HepG2 (cell line): ENCODE data around the gene JPH4. TPM values are rescaled to one million over a fixed set of nuclear protein-coding genes. Genes with fewer than 3 reads are reported as not detected.

Experiments
- CBX1 ChIP-seq: IDR thresholded peaks from one replicate; pipeline ENCODE4 v1.6.1; 2016; ENCODE audit warnings: antibody characterized with exemption, low read depth
- CC2D1A ChIP-seq: sonication (generic); formaldehyde crosslinking; IDR thresholded peaks from 2 replicates; pipeline ENCODE4 v1.8.1; 2023; ENCODE audit warnings: mild to moderate bottlenecking, missing genetic modification reagents
- ELF1 ChIP-seq: sonication (generic); formaldehyde crosslinking; IDR thresholded peaks from 2 replicates; pipeline ENCODE4 v1.4.0; 2020; ENCODE audit warnings: missing genetic modification reagents
- FOXK2 ChIP-seq: fragments of 450-650 bp; IDR thresholded peaks from 2 replicates; pipeline ENCODE4 v1.6.1; 2016
- HNRNPLL ChIP-seq: fragments of 200-400 bp; formaldehyde crosslinking; IDR thresholded peaks from 2 replicates; pipeline ENCODE4 v1.6.1; 2017; ENCODE audit warnings: mild to moderate bottlenecking, low read depth, low read length; ENCODE audit not compliant: poor library complexity, severe bottlenecking
- JUNB ChIP-seq: sonication (generic); formaldehyde crosslinking; IDR thresholded peaks from 2 replicates; pipeline ENCODE4 v1.8.0; 2022; ENCODE audit warnings: missing genetic modification reagents, mild to moderate bottlenecking, borderline replicate concordance
- MTF1 ChIP-seq: sonication (generic); formaldehyde crosslinking; IDR thresholded peaks from 2 replicates; pipeline ENCODE4 v1.5.0; 2020; ENCODE audit warnings: missing genetic modification reagents
- MYC ChIP-seq: sonication (generic); formaldehyde crosslinking; IDR thresholded peaks from 2 replicates; pipeline ENCODE4 v1.9.0; 2021; ENCODE audit warnings: missing genetic modification reagents, borderline replicate concordance
- NFE2L1 ChIP-seq: sonication (generic); formaldehyde crosslinking; IDR thresholded peaks from 2 replicates; pipeline ENCODE4 v1.4.0; 2020; ENCODE audit warnings: missing genetic modification reagents, mild to moderate bottlenecking, borderline replicate concordance
- NRL ChIP-seq: sonication (generic); formaldehyde crosslinking; IDR thresholded peaks from 2 replicates; pipeline ENCODE4 v1.5.0; 2020; ENCODE audit warnings: missing genetic modification reagents, mild to moderate bottlenecking, moderate library complexity, borderline replicate concordance
- PLSCR1 ChIP-seq: sonication (generic); formaldehyde crosslinking; IDR thresholded peaks from 2 replicates; pipeline ENCODE4 v1.5.0; 2020; ENCODE audit warnings: missing genetic modification reagents, mild to moderate bottlenecking, borderline replicate concordance
- RBM22 ChIP-seq: fragments of 200-400 bp; formaldehyde crosslinking; optimal IDR thresholded peaks from 2 replicates; pipeline ENCODE3; 2017; ENCODE audit warnings: mild to moderate bottlenecking, low read length, moderate library complexity
- RXRB ChIP-seq: IDR thresholded peaks from 2 replicates; pipeline ENCODE4 v1.6.1; 2016; ENCODE audit warnings: borderline replicate concordance, missing genetic modification reagents, missing compliant biosample characterization
- TFDP1 ChIP-seq: IDR thresholded peaks from 2 replicates; pipeline ENCODE4 v1.6.1; 2016; ENCODE audit warnings: missing compliant biosample characterization, missing genetic modification reagents, borderline replicate concordance
- WIZ ChIP-seq: sonication (generic); formaldehyde crosslinking; IDR thresholded peaks from 2 replicates; pipeline ENCODE4 v1.5.1; 2020; ENCODE audit warnings: mild to moderate bottlenecking, missing genetic modification reagents
- ZBTB7A ChIP-seq: sonication (generic); formaldehyde crosslinking; IDR thresholded peaks from 2 replicates; pipeline ENCODE4 v1.8.0; 2022; ENCODE audit warnings: mild to moderate bottlenecking, missing genetic modification reagents
- ZBTB8A ChIP-seq: sonication (generic); formaldehyde crosslinking; IDR thresholded peaks from 2 replicates; pipeline ENCODE4 v1.4.0; 2020; ENCODE audit warnings: mild to moderate bottlenecking, low read depth, missing genetic modification reagents, borderline replicate concordance
- ZFP36L1 ChIP-seq: sonication (generic); formaldehyde crosslinking; IDR thresholded peaks from 2 replicates; pipeline ENCODE4 v1.8.0; 2022; ENCODE audit warnings: mild to moderate bottlenecking, missing genetic modification reagents, moderate library complexity
- ZNF713 ChIP-seq: sonication (generic); formaldehyde crosslinking; IDR thresholded peaks from 2 replicates; pipeline ENCODE4 v1.4.0; 2020; ENCODE audit warnings: mild to moderate bottlenecking, missing genetic modification reagents
- ZSCAN20 ChIP-seq: sonication (generic); formaldehyde crosslinking; IDR thresholded peaks from 2 replicates; pipeline ENCODE4 v1.4.0; 2020; ENCODE audit warnings: missing genetic modification reagents, mild to moderate bottlenecking, borderline replicate concordance
- polyA plus RNA-seq, 8 experiments: library from polyadenylated mRNA; depleted of rRNA in 3 of 8; stranded (reverse) in 7 of 8; unstranded in 1 of 8; fragments of >200 nt; fragmentation: Illumina TruSeq in 4 of 8; extraction: Trizol in 4 of 8; gene quantifications; 2 replicates each; pipeline versions ENCODE4 v1.2.1 to v1.2.3, GENCODE V29; 2011 to 2016; ENCODE audit warnings: low read depth in 4 of 8, missing spikeins in 1 of 8, mixed read lengths in 1 of 8; ENCODE audit not compliant: insufficient read depth in 1 of 8
- total RNA-seq, 5 experiments: library from RNA; depleted of rRNA; stranded (reverse); fragments of >200 nt; fragmentation: Illumina TruSeq; extraction: Trizol; gene quantifications; 2 replicates each; pipeline ENCODE4 v1.2.3, GENCODE V29; 2016; ENCODE audit warnings: low read depth in 1 of 5
- TF ChIP-seq, protein P1 (sequence below): sonication (generic); formaldehyde crosslinking; IDR thresholded peaks from 2 replicates; pipeline ENCODE4 v1.4.0; 2020; ENCODE audit warnings: missing genetic modification reagents, borderline replicate concordance

JPH4 gene
- total and polyA plus RNA-seq, 2 of the 13 experiments (the other 11 are each of a cell fraction or from before 2014, with no cell fraction given), result 0.08 to 0.22 TPM

DNA sequence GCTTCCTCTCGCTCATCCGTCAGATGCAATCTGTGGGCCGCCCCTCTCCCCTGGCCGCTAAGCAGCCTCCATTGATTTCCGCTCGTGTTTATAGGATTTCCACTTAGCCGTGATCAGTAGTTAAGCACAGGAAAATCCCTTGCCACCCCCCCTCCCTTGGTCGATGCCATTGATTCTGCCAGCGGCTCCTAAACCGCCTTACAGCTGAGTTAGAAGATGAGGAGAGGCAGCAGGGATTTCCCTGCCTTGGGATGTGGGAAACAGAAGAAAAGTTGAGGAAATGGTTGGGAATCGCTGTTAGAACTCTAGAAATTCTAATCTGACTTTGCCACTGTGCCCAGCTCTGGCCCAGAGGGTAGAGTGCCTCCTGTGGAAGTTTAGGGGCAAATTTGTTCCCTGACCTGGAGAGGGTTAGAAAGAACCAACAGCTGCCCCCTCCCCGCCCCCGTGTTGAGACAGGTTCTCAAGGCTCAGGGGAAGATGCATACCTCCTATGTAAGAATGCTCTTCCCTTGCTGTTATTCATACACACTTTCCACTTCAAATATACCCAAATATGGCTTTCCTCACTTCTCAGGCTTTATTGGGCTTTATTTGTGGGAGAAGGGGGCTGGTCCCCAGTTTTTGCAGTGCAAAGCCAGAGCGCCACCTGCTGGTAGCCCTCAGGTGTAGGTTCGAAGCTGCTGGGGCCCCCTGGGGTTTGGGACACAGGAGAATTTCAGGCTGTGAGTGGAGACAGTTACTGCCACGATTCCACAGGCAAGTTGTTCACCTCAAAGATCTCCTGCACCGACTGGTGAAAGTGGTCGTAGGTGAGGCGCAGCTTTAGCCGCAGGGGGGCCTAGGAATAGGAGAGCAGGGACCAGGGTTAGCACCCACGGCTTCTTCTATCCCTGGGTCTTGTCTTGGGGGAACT, 19.3 kb downstream of the JPH4 start (continued):
- TF ChIP-seq MTF1 (no peak), FOXK2 (no peak), HNRNPLL (no peak), NFE2L1 (CRISPR knock-in tag) (0 out of 2 replicates have a peak, but pooled peaks have one; percentile 19), ZBTB7A (no peak), CC2D1A (no peak), ZSCAN20 (no peak), JUNB (no peak), MYC (CRISPR knock-in tag) (no peak), ZFP36L1 (no peak), ZNF713 (CRISPR knock-in tag) (no peak), WIZ (no peak), NRL (CRISPR knock-in tag) (no peak), ZBTB8A (no peak), TFDP1 (CRISPR knock-in tag) (no peak; the same call in 1 of the 2 replicates), PLSCR1 (CRISPR knock-in tag) (no peak), RBM22 (no peak), RXRB (CRISPR knock-in tag) (no peak), ELF1 (CRISPR knock-in tag) (no peak), CBX1 (no peak)
- TF ChIP-seq, protein P1, sequence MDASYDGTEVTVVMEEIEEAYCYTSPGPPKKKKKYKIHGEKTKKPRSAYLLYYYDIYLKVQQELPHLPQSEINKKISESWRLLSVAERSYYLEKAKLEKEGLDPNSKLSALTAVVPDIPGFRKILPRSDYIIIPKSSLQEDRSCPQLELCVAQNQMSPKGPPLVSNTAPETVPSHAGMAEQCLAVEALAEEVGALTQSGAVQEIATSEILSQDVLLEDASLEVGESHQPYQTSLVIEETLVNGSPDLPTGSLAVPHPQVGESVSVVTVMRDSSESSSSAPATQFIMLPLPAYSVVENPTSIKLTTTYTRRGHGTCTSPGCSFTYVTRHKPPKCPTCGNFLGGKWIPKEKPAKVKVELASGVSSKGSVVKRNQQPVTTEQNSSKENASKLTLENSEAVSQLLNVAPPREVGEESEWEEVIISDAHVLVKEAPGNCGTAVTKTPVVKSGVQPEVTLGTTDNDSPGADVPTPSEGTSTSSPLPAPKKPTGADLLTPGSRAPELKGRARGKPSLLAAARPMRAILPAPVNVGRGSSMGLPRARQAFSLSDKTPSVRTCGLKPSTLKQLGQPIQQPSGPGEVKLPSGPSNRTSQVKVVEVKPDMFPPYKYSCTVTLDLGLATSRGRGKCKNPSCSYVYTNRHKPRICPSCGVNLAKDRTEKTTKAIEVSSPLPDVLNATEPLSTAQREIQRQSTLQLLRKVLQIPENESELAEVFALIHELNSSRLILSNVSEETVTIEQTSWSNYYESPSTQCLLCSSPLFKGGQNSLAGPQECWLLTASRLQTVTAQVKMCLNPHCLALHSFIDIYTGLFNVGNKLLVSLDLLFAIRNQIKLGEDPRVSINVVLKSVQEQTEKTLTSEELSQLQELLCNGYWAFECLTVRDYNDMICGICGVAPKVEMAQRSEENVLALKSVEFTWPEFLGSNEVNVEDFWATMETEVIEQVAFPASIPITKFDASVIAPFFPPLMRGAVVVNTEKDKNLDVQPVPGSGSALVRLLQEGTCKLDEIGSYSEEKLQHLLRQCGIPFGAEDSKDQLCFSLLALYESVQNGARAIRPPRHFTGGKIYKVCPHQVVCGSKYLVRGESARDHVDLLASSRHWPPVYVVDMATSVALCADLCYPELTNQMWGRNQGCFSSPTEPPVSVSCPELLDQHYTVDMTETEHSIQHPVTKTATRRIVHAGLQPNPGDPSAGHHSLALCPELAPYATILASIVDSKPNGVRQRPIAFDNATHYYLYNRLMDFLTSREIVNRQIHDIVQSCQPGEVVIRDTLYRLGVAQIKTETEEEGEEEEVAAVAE (CRISPR knock-in tag), result no peak; the same call in 1 of the 2 replicates
